HG03060 (cell line): ENCODE data around the gene YARS1.
"Not testable (repeated sequence)": the region's sequence is repeated elsewhere in the genome, so short reads cannot be mapped to it uniquely, and the experiment has no call there.

Source experiments
- ATAC-seq: cut with Tn5 transposase; IDR thresholded peaks from one replicate; pipeline ENCODE4 v1.9.1; 2021; ENCODE audit warnings: low read depth, moderate number of reproducible peaks; ENCODE audit not compliant: unreplicated experiment

Gene YARS1

DNA sequence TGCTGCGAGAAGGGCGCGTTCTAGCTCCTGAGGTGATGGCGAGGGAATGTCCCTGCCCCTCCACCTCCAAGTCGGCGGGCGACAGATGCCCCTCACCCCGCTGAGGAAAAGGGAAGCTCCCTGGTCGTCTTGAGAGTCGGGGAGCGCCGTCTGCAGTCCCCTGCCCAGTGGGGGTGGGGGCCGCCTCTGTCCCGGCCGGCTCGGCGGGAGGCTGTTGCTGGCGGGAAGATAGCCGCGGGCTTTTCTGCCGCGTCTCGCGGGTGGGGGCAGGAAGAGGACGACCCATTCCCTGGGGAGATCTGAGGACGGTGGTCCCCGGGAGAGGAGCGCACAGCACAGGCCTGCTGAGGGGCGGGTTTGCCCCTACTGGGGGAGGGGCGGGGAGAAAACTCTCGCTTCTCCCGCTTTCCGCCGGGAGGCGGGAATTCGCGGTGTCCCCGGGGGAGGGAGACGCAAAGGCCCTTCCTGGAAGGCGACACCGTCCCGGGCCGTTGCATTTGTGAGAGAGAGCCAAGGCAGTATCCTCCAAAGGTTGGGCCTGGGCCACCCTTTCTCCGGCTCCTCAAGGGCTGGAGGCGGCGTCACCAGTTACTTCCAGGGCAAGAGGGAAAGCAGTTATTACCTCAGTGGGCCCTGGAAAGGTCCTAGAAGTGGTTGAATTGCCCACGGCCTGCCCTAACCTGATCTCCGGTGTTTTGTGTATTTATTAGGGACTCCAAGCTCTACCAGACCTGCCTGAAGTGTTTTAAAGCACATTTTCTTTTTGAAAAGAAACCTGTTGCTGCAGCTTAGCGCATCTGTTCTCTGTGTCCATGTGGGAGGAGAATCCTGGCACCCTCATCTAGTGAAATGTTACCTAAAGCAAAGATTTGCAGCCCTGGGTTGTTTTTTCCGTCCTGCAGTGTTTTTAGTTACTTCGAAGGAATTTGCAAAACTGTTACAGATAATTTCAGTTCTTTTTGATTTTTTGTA is 943 bp upstream of the YARS1 start:
- ATAC-seq, result no peak

DNA sequence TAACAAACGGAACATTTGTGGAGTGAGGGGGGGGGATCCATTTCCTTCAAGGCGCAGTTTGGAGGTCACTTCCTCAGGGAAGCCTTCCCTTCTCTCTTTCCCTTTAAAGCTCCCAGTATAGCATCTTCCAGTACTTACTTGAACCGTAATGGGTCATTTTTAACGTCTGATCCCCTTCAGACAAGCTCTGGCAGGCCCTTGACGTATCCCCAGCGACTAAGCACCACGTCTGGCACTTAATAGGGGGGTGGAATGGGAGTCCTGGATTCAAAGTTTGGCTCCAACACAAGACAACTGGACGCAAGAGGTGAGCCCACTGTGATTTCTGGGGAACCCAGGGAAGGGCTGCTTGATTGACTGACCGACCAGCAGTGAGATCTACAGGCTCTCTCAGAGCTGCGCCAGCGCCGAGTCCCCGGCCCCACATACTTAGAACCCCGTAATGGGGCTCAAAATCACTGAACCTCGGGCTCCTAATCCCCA is 441 bp downstream of the YARS1 start:
- no peak for ATAC-seq

DNA sequence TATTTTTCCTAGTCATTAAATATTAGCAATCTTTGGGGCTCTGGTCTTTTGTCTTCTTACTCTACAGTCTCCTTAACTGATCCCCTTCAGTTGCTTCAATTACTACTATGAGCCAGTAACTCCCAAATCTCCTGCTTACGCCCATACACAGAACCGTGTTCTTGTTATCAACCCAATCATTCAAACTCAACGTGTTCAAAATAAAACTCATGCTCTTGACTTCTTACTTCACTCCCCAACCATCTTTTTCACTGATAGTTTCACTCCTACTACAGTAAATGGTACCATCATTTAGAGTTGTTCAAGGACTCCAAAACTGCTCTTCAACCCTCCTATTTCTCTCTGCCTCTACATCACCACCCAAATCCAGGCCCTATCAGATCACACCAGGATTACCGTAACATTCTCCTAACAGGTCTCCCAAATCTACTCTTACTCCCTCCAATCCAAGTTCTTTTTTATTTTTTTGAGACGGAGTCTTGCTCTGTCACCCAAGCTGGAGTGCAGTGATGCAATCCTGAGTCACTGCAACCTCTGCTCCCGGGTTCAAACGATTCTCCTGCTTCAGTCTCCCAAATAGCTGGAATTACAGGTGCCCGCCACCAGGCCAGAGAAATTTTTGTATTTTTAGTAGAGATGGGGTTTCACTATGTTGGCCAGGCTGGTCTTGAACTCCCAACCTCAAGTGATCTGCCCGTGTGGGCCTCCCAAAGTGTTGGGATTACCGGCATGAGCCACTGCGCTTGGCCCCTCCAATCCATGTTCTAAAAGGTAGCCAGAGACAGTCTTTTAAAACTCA is 3.0 kb downstream of the YARS1 start:
- ATAC-seq, result no peak

DNA sequence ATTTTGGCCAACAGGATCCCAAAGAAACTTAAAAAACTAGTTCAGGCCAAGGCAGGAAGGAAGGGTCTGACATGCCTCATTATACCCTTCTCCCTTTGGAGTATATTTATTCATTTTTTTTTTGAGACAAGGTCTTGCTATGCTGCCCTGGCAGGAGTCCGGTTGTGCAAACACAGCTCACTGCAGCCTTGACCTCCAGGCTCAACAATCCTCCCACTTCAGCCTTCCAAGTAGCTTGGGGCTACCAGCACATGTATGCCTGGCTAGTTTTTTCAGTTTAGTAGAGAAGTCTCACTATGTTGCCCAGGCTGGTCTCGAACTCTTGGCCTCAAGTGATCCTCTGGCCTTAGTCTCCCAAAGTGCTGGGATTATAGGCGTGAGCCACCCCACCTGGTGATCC is 5.2 kb downstream of the YARS1 start:
- no peak for ATAC-seq

DNA sequence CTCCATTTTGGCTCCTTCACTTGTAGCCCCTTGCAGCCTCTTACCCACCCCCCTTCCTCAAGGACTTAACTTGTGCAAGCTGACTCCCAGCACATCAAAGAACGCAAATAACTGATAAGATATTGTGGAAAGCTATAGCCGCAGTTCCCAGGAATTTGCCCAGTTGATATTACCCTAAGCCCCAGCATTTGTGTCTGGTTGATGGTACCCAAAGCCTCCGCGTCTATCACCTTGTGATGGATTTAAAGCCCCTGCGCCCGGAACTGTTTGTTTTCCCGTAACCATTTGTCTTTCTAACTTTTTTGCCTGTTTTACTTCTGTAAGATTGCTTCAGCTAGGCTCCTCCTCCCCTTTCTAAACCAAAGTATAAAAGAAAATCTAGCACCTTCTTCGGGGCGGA is 5.9 kb downstream of the YARS1 start:
- ATAC-seq, result no peak

DNA sequence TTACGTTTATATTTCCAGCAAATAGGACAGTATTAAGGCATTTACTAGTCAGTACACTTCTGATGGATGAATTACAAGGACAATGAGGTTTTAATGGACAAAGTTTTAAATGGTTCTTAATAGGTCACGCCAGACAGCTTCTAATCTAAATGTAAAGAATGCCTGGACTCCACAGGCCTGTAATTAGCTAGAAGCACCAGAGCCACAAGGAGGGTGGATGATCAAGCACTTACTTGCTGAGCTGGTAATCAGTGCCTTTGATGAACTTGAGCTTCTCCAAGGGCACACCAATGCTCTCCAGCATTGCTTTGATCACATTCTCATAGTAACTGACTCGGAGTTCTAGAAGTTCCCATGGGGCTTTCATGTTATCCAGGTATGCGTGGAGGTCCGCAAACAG is 6.8 kb downstream of the YARS1 start:
- ATAC-seq, result no peak

DNA sequence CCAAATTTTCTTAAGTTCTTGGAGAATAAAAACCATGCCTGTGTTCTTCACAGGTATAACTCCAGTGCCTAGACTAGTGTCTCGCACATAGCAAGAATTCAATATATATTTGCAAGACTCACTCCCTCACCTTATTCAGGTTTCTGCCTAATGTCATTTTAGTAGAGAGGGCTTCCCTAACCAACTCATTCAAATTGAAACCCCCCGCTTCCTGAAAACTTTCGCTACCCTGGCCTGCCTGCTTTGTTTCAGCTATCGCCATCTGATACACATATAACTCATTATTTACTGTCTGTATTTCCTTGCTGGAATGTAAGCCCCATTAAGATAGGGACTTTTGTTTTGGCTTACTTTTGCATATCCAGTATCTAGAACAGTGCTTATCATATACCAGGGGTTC is 8.6 kb downstream of the YARS1 start:
- ATAC-seq, result no peak

DNA sequence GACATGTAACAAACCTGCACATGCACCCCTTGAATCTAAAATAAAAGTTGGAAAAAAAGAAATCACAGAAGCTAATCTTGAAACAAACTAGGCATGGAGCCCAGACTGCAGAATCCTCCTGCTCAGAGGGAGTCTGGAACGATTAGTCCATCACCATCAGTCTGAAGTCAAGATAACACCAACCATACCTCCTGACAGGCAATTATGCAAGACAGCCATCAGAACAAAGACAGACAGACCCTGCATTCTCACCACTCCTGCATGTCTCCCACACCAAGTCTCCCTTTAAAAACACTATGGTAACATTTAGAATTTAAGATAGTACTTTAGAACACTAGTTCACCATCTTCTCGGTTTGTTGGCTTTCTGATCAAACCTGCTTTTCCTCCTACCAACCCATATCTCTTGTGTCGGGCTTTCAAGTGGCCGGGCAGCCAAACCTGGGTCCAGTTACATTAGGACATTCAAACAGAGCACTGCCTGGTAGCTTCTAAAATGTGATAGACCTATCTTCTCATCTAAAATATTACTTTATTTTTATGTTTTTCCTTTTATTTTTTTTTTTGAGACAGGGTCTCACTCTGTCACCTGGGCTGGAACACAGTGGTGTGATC is 10.1 kb downstream of the YARS1 start:
- ATAC-seq, result no peak

DNA sequence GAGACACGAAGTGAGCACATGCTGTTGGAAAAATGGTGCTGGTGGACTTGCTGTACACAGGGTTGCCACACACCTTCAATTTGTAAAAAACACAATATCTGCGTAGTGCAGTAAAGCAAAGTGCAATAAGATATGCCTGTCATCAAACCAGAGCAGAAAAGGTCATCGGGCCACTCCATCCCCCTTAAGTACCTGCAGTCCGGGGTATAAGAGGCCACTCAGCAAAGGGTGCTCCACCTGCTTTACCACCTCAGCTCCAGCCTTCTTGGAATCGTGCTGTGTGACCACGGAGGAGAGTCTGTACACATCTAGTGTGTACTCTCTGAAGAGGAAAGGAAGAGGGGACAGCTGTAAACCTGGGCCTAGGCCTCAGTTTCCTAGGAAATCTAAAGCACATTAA is 10.9 kb downstream of the YARS1 start:
- ATAC-seq, result no peak

DNA sequence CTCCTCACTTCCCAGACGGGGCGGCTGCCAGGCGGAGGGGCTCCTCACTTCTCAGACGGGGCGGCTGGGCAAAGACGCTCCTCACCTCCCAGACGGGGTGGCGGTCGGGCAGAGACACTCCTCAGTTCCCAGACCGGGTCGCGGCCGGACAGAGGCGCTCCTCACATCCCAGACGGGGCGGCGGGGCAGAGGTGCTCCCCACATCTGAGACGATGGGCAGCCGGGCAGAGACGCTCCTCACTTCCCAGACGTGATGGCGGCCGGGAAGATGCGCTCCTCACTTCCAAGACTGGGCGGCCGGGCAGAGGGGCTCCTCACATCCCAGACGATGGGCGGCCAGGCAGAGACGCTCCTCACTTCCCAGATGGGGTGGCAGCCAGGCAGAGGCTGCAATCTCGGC is 12.7 kb downstream of the YARS1 start:
- ATAC-seq, result not testable (repeated sequence)

DNA sequence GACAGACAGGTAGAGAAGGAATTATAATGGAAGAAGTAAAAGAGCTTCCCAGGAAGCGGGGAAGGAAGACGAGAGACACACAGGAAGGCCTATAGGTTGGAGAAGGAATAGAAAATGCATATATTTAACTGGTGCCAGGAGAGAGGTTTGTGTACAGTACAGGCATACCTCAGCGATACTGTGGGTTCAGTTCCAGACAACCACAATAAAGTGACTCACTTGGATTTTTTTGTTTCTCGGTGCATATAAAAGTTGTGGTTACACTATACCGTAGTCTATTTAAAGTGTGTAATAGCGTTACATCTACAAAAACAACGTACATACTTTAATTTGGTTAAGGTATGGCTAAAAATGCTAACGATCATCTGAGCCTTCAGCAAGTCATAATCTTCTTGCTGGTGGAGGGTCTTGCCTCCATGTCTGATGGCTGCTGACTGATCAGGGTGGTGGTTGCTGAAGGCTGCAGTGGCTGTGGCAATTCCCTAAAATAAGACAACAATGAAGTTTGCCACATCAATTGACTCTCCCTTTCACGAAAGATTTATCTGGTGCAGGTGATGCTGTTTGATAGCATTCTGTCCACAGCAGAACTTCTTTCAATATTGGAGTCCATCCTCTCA is 16.0 kb downstream of the YARS1 start:
- no peak for ATAC-seq

DNA sequence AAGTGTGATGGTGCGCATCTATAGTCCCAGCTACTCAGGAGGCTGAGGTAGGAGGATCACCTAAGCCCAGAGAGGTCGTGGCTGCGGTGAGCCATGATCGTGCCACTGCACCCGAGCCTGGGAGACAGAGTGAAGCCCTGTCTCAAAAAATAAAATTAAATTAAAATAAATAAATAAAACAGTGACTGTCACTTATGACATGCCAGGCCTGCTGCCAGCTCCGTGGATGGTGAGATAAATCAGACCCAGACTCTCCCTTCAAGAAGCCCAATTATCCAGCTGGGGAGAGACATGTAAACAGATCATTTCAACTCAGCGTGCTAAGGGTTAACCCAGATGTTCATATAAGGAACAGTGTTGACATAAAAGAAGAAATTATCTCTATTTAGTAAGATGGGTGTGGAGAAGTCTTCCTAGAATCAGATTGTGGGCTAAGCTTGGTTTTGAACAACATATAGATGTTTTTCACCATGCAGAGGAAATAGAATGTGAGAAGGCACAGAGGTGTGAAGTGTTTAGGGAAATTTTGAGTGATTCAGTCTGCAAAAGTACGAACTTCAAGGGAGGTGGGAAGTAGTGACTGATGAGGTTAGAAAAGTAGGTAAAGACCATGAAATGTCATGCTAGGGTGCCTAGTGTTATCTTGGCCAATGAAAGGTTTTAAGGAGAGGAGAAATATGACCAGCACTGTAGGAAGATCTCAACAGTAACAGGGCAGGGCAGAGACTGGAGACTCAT is 18.3 kb downstream of the YARS1 start:
- ATAC-seq, result peak; percentile 44

DNA sequence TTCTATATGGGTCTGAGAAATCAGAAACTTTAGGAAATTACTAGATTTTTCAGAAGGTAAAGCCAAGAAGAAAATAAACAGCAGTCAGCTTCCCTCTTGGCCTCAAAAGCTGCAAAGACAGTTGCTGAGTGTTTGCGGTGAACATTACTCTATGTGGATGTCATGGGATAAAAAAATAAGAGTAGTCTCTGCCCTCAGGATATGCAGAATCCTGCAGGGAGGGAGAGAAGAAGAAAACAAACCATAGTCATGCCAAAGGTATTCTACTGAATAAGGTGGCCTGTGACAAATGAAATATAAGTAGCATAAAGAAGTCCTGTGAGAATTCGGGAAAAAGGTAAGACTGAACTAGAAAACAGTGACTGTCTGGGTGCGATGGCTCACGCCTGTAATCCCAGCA is 19.0 kb downstream of the YARS1 start:
- no peak for ATAC-seq

DNA sequence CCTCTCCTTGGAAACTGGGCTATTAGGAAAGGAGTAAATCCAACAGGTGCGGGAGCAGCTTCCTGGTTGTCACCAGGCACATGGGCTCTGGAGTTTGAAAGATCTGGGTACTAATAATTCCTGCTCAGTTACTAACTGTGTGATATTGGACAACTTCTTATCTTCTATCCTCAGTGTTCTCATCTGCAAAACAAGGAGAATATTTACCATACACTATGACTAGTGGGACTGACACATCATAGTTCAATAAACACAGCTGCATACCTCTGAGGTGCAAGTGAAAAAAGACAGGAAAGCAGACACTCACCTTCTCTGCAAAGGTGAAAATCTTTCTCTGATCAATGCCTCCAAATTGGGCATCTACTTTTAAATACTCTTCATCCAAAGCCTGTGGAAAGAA is 19.7 kb downstream of the YARS1 start:
- no peak for ATAC-seq

DNA sequence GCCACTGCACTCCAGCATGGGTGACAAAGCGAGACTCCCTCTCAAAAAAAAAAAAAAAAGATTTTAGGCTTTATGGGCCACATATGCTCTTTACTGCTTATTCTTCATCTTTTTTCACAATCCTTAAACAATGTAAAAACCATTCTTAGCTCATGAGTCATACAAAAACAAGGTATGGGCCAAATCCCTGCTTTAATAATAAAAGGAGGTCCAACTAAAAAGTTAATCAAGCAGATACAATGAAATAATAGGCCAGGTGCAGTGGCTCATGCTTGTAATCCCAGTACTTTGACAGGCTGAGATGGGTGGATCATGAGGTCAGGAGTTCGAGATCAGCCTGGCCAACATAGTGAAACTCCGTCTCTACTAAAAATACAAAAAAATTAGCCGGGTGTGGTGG is 21.4 kb downstream of the YARS1 start:
- not testable (repeated sequence) for ATAC-seq

DNA sequence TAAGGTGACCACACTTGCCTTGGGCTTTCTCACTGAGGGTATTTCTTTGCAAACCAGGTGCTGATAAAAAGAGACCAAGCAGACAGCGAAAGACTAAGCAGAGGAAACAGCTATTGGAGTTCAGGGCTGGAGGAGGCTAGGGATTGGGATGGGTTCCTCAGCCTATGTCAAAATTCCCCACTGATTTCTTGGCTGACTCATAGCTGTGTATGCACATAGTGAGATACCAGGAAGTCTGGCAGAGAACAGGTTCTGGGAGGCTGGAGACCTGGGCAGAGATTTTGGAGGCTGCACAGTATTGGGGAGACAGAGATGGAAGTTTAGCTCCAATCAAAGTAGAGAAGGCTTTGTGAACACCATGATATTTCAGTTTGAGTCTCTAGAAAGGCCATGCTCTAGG is 25.3 kb downstream of the YARS1 start:
- no peak for ATAC-seq

DNA sequence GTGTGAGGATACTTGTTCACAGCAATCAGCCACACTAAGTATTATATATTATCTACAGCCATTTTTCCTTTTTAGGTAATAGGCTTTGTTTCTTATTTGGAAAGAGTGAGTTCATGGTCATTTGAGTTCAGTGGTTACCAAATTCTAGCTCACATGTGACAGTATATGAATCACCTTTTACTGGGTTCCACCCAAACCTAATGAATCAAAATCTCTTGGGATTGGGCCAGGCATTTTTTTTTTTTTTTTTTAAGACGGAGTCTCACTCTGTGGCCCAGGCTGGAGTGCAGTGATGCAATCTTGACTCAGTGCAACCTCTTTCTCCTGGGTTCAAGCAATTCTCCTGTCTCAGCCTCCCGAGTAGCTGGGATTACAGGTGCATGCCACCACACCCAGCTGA is 27.8 kb downstream of the YARS1 start:
- not testable (repeated sequence) for ATAC-seq

DNA sequence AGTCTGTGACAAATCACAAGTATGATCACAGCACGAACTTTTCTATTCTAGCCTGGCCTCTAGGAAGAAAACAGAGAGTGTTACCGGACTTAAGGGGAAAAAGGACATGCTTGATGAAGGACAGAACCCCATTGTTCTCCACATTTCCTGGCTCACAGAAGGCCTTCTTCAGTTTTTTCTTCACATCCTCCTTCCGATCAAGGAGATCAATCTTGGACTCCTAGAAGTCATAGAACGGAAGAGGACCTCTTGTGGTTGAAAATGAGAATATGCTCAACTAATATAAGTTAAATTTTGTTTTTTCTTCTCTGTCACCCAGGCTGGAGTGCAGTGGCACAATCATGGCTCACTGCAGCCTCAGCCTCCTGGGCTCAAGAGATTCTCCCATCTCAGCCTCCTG is 30.3 kb downstream of the YARS1 start:
- no peak for ATAC-seq

DNA sequence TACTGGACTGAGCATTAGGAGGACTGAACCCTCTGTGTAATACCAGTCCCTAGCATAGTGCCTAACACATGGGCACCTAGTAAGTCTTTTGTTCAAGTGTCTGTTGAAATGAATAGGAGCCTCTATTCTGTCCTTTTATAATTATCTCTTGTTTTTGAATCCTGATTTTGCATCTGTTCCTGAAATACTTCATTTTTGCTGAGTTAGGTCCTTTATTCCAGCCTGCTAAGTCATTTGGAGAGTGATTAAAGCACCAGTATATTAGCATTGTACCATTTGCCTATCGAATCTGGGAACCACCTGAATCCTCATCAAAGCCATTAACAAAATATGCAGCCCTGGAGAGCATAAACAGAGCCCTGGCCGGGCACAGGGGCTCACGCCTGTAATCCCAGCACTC is 32.3 kb downstream of the YARS1 start:
- no peak for ATAC-seq

DNA sequence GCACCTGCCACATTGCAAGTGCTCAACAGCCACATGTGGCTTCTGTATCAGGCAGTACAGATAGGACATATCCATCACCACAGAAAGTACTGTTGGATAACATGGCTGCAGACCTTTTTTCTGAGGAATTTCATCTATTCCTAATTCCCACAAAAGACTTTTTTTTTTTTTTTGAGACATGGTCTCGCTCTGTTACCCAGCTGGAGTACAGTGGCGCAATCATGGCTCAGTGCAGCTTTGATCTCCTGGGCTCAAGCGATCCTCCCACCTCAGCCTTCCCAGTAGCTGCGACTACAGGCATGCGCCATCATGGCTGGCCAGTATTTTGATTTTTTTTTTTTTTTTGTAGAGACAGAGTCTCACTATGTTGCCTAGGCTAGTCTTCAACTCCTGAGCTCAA is 33.3 kb downstream of the YARS1 start:
- no peak for ATAC-seq
